ENCODE data around the gene FBXW8.

GRCh38 chr12:116975779-116976393, 65.1 kb downstream of the FBXW8 start:
- no peak for TF ChIP-seq ARNTL (CRISPR knock-in tag; IDR thresholded peaks at IDR 0.05; ENCODE audit: borderline replicate concordance, low read depth)
- no peak for TF ChIP-seq RARB (CRISPR knock-in tag; IDR thresholded peaks at IDR 0.05)
- TF ChIP-seq, protein P1, sequence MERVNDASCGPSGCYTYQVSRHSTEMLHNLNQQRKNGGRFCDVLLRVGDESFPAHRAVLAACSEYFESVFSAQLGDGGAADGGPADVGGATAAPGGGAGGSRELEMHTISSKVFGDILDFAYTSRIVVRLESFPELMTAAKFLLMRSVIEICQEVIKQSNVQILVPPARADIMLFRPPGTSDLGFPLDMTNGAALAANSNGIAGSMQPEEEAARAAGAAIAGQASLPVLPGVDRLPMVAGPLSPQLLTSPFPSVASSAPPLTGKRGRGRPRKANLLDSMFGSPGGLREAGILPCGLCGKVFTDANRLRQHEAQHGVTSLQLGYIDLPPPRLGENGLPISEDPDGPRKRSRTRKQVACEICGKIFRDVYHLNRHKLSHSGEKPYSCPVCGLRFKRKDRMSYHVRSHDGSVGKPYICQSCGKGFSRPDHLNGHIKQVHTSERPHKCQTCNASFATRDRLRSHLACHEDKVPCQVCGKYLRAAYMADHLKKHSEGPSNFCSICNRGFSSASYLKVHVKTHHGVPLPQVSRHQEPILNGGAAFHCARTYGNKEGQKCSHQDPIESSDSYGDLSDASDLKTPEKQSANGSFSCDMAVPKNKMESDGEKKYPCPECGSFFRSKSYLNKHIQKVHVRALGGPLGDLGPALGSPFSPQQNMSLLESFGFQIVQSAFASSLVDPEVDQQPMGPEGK (CRISPR knock-in tag; IDR thresholded peaks at IDR 0.05; ENCODE audit: borderline replicate concordance) = no peak
- TF ChIP-seq ZFP30 (CRISPR knock-in tag; IDR thresholded peaks at IDR 0.05) = no peak
- no peak for TF ChIP-seq ZNF70 (CRISPR knock-in tag; IDR thresholded peaks at IDR 0.05)
- TF ChIP-seq TSHZ2 (CRISPR knock-in tag; IDR thresholded peaks at IDR 0.05) = no peak
- no peak for TF ChIP-seq OSR1 (CRISPR knock-in tag; IDR thresholded peaks at IDR 0.05)
- no peak for TF ChIP-seq POU6F1 (CRISPR knock-in tag; IDR thresholded peaks at IDR 0.05; ENCODE audit: borderline replicate concordance, low read depth)
